ENCODE results near the gene LYZL1. TPM values are rescaled to one million over a fixed set of nuclear protein-coding genes. Genes with fewer than 3 reads are reported as not detected.

The LYZL1 gene
- polyA plus RNA-seq, 1 of the 3 experiments (the other 2 are of a cell fraction), result not detected

DNA sequence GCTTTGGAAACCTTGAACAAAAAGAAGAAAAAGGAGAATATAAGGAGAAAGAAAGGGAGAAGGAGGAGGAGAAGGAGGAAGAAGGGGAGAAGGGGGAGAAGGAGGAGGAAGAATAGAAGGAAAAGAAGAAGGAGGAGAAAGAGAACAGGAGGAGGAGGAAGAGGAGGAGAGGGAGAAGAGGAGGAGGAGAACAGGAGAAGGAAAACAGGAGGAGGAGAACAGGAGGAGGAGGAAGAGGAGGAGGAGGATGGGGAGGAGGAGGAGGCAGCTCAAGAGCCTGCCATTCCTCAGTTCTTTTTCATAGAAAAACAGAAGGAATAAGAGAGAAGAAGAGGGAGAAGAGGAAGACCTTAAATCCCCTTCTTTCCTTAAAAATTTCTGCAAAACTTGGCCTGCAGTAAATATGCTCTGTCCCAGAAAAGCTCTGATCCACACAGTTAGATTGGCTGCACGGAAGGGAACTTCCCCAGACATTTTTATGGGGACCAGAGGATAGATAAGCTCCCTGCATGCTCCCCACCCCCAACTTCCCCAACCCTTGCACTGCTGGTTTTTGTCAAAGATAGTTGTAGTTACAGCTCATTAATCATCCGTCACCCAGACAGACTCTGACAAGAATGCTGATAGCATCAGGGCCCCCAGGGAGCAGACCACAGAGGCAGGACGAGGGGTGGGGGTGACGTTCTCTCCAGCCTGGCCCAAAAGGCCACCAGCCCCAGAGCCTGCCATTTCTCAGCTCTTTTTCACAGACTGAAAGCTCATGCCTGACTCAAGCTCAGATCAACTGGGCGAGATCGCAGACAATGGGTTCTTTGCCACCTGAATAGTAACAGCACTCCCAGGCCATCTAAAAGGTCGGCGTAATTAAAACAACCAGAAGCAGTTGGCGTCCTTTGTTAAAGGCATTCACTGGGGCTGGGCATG lies 34.5 kb upstream of the LYZL1 start:
- H3K4me3 ChIP-seq (ENCODE audit: low read depth in 2 of 2, low read length in 1 of 2), result no peak overlapping the region
- no peak overlapping the region for H2AFZ ChIP-seq (ENCODE audit: low read depth)
- DNase-seq, result peak; percentile 81
- peak overlapping the region in 1 of 2 experiments; percentile 93; a peak in 2 of 4 replicates for H3K27ac ChIP-seq (ENCODE audit: low read depth in 2 of 2, low read length in 1 of 2)
- peaks cover 9% of the 10 kb centered on the region for H3F3A ChIP-seq (replicated peaks; ENCODE audit: insufficient read depth)
- no peaks in the 10 kb centered on the region for H3K9me3 ChIP-seq
- H3K9ac ChIP-seq, result no peak overlapping the region
- no peaks in the 10 kb centered on the region for H3K9me2 ChIP-seq
- peak overlapping the region; percentile 49 for H3K4me2 ChIP-seq
- peaks cover 7% of the 10 kb centered on the region; the same call in 1 of the 2 replicates for H3K27me3 ChIP-seq (ENCODE audit: insufficient read depth)
- ChIA-PET CTCF (interaction anchor here (0.8 to 7.3 kb wide), 10 partner anchors 10 to 590 kb away, joined by 3 to 45 read pairs (median 4); partner anchors contain the start of gene BAMBI), POLR2A (interaction anchor here (0.7 kb wide), 1 partner anchor 141 kb away, joined by 3 read pairs; no protein-coding TSS in a partner anchor)
- peaks cover 27 to 46% of the 10 kb centered on the region in 2 experiments for H3K4me1 ChIP-seq (ENCODE audit: control insufficient read depth in 1 of 2, insufficient read depth in 2 of 2, low read depth in 1 of 2, low read length in 1 of 2)
- 2% methylated on average over 9 of the region's 9 CpGs for WGBS (ENCODE audit: low lambda C conversion rate)
- H3K36me3 ChIP-seq (replicated peaks in 1 of 2; ENCODE audit: control insufficient read depth in 1 of 2, insufficient read depth in 2 of 2, low read length in 1 of 2), result no peaks in the 10 kb centered on the region
- H3K79me2 ChIP-seq (ENCODE audit: insufficient read depth), result no peaks in the 10 kb centered on the region
- no peaks in the 10 kb centered on the region for H4K20me1 ChIP-seq (ENCODE audit: insufficient read depth)
- TF ChIP-seq NFIC (IDR thresholded peaks at IDR 0.05; ENCODE audit: borderline replicate concordance) (peak; percentile 42; the same call in 1 of the 2 replicates), REST (IDR thresholded peaks at IDR 0.05; ENCODE audit: low read depth, low read length) (no peak; the same call in 1 of the 2 replicates), GABPA (IDR thresholded peaks at IDR 0.05; ENCODE audit: low read depth) (no peak), MXI1 (IDR thresholded peaks at IDR 0.05; ENCODE audit: low read depth, low read length) (peak; percentile 58), RAD21 (IDR thresholded peaks at IDR 0.05; ENCODE audit: low read length) (peak; percentile 48), RXRA (IDR thresholded peaks at IDR 0.05; ENCODE audit: borderline replicate concordance, low read depth) (0 out of 2 replicates have a peak, but pooled peaks have one; percentile 31), EP300 (IDR thresholded peaks at IDR 0.05; ENCODE audit: borderline replicate concordance in 1 of 2, low read depth in 1 of 2, low read length in 1 of 2) (peak; percentile 79 to 100; a peak in 3 of 4 replicates), SIN3A (IDR thresholded peaks at IDR 0.05; ENCODE audit: borderline replicate concordance, low read depth, low read length) (no peak), TCF12 (IDR thresholded peaks at IDR 0.05) (peak; percentile 90), FOXJ3 (CRISPR knock-in tag; IDR thresholded peaks at IDR 0.05) (peak; percentile 95), RCOR1 (IDR thresholded peaks at IDR 0.05; ENCODE audit: low read length) (peak; percentile 93), NRF1 (IDR thresholded peaks at IDR 0.05; ENCODE audit: low read depth, low read length) (no peak), IRF3 (IDR thresholded peaks at IDR 0.05; ENCODE audit: low read depth, low read length) (no peak), FOXM1 (IDR thresholded peaks at IDR 0.05; ENCODE audit: low read depth) (no peak), EZH2phosphoT487 (IDR thresholded peaks at IDR 0.05; ENCODE audit: borderline replicate concordance, low read depth) (no peak), ELF1 (IDR thresholded peaks at IDR 0.05) (no peak), JUND (IDR thresholded peaks at IDR 0.05) (peak; percentile 65), RFX5 (IDR thresholded peaks at IDR 0.05; ENCODE audit: low read length) (0 out of 2 replicates have a peak, but pooled peaks have one; percentile 26), POLR2AphosphoS5 (IDR thresholded peaks at IDR 0.05; ENCODE audit: low read depth, low read length) (peak; percentile 70; the same call in 1 of the 2 replicates), FOSL2 (IDR thresholded peaks at IDR 0.05; ENCODE audit: borderline replicate concordance, low read depth) (no peak), TEAD4 (IDR thresholded peaks at IDR 0.05; ENCODE audit: borderline replicate concordance, insufficient read depth) (peak; percentile 74; the same call in 1 of the 2 replicates), YY1 (IDR thresholded peaks at IDR 0.05; ENCODE audit: low read depth) (no peak), GATA2 (CRISPR knock-in tag; IDR thresholded peaks at IDR 0.05) (peak; percentile 99)
- TF ChIP-seq, protein P1, sequence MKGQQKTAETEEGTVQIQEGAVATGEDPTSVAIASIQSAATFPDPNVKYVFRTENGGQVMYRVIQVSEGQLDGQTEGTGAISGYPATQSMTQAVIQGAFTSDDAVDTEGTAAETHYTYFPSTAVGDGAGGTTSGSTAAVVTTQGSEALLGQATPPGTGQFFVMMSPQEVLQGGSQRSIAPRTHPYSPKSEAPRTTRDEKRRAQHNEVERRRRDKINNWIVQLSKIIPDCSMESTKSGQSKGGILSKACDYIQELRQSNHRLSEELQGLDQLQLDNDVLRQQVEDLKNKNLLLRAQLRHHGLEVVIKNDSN (IDR thresholded peaks at IDR 0.05; ENCODE audit: borderline replicate concordance, low read depth), result no peak
- TF ChIP-seq, protein P2, sequence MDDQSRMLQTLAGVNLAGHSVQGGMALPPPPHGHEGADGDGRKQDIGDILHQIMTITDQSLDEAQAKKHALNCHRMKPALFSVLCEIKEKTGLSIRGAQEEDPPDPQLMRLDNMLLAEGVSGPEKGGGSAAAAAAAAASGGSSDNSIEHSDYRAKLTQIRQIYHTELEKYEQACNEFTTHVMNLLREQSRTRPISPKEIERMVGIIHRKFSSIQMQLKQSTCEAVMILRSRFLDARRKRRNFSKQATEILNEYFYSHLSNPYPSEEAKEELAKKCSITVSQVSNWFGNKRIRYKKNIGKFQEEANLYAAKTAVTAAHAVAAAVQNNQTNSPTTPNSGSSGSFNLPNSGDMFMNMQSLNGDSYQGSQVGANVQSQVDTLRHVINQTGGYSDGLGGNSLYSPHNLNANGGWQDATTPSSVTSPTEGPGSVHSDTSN (IDR thresholded peaks at IDR 0.05), result peak; percentile 92
- TF ChIP-seq, protein P3, sequence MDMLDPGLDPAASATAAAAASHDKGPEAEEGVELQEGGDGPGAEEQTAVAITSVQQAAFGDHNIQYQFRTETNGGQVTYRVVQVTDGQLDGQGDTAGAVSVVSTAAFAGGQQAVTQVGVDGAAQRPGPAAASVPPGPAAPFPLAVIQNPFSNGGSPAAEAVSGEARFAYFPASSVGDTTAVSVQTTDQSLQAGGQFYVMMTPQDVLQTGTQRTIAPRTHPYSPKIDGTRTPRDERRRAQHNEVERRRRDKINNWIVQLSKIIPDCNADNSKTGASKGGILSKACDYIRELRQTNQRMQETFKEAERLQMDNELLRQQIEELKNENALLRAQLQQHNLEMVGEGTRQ (IDR thresholded peaks at IDR 0.05; ENCODE audit: borderline replicate concordance, low read depth, low read length), result no peak

All from SK-N-SH (cell line).